Esophagus muscularis mucosa (tissue), 3 donors: Measurements from ENCODE around the gene SUPT20HL2.

ENCODE experiments used
- POLR2AphosphoS5 ChIP-seq, 2 donors: sonication (generic); formaldehyde crosslinking; IDR thresholded peaks; one replicate each; pipeline ENCODE4 v1.6.1; 2017; ENCODE audit warnings: antibody characterized with exemption in 2 of 2
- TF ChIP-seq, protein P1 (sequence below), 3 experiments: fragments of 200-600 bp in 2 of 3; fragments of 450-650 bp in 1 of 3; sonication (generic) in 2 of 3; IDR thresholded peaks; one replicate each; pipeline ENCODE4 v1.5.1; 2017 to 2019; ENCODE audit warnings: antibody characterized with exemption in 3 of 3, mild to moderate bottlenecking in 2 of 3, moderate library complexity in 1 of 3

DNA sequence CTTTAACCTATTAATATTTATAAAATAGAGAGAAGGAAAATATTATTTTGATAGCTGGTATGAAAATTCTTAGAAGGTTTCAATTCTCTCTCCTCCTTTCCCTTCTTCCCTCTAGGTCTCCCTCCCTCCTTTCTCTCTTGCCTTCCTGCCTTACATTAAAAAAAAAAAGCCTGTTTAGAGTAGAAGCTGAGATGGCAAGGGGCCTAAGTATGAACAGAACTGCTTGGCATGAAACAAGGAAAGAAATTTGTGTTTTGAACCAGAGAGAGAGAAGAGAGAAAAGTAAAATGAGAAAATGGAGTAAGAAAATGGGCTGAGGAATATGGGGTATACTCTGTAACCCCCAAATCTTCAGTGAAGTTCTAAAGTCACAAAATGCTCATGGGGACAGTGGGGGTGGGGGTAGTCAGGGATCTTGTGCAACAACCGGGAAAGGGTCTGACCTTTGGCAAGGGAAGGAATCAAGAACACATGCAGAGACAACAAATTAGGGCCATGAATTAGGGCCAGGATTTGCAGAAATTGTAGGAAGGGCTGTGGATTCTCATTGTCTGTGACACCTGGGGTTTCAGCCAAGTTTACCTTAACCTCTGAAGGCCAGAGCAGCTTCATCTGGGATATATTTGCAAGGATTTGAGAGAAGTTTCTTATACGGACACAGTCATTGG is 30.6 kb downstream of the SUPT20HL2 start:
- peak in 1 of 2 donors; percentile 22 for TF ChIP-seq POLR2AphosphoS5 (IDR thresholded peaks at IDR 0.05)
- TF ChIP-seq, protein P1, sequence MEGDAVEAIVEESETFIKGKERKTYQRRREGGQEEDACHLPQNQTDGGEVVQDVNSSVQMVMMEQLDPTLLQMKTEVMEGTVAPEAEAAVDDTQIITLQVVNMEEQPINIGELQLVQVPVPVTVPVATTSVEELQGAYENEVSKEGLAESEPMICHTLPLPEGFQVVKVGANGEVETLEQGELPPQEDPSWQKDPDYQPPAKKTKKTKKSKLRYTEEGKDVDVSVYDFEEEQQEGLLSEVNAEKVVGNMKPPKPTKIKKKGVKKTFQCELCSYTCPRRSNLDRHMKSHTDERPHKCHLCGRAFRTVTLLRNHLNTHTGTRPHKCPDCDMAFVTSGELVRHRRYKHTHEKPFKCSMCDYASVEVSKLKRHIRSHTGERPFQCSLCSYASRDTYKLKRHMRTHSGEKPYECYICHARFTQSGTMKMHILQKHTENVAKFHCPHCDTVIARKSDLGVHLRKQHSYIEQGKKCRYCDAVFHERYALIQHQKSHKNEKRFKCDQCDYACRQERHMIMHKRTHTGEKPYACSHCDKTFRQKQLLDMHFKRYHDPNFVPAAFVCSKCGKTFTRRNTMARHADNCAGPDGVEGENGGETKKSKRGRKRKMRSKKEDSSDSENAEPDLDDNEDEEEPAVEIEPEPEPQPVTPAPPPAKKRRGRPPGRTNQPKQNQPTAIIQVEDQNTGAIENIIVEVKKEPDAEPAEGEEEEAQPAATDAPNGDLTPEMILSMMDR (IDR thresholded peaks at IDR 0.05): no peak
